Liver (tissue), 9 donors: ENCODE data around the gene WFDC10A. TPM values are rescaled to one million over a fixed set of nuclear protein-coding genes. Genes with fewer than 3 reads are reported as not detected.

Experiments
- DNase-seq: peaks from one replicate; pipeline ENCODE4 v3.0.0-alpha.2; 2017; ENCODE audit warnings: low spot score
- H3K27ac ChIP-seq, 2 donors: one replicate each; pipeline ENCODE4 v1.7.0; 2013; ENCODE audit warnings: inconsistent platforms in 2 of 2, low read length in 2 of 2, control low read depth in 1 of 2, low read depth in 1 of 2, mild to moderate bottlenecking in 1 of 2
- H3K27me3 ChIP-seq, 4 donors: one replicate each; pipeline versions ENCODE4 v1.6.1 to v1.7.0; 2013; ENCODE audit warnings: low read length in 3 of 4, inconsistent platforms in 1 of 4, mild to moderate bottlenecking in 1 of 4, moderate library complexity in 1 of 4; ENCODE audit not compliant: control insufficient read depth in 4 of 4, insufficient read depth in 4 of 4
- H3K36me3 ChIP-seq, 4 donors: one replicate each; pipeline versions ENCODE4 v1.6.1 to v1.7.0; 2013; ENCODE audit warnings: low read length in 3 of 4, mild to moderate bottlenecking in 3 of 4, low read depth in 1 of 4, moderate library complexity in 1 of 4; ENCODE audit not compliant: control insufficient read depth in 4 of 4, insufficient read depth in 3 of 4
- H3K4me1 ChIP-seq, 4 donors: one replicate each; pipeline versions ENCODE4 v1.6.1 to v1.7.0; 2013; ENCODE audit warnings: low read length in 3 of 4, mild to moderate bottlenecking in 3 of 4, moderate library complexity in 1 of 4; ENCODE audit not compliant: control insufficient read depth in 4 of 4, insufficient read depth in 4 of 4
- H3K4me3 ChIP-seq, 3 donors: one replicate each; pipeline versions ENCODE4 v1.6.1 to v1.7.0; 2013; ENCODE audit warnings: low read length in 3 of 3, control low read depth in 1 of 3, low read depth in 1 of 3, mild to moderate bottlenecking in 1 of 3
- H3K9ac ChIP-seq, 2 donors: one replicate each; pipeline ENCODE4 v1.7.0; 2013; ENCODE audit warnings: low read length in 2 of 2, mild to moderate bottlenecking in 2 of 2, moderate library complexity in 2 of 2, control low read depth in 1 of 2, low read depth in 1 of 2
- H3K9me3 ChIP-seq, 4 donors: one replicate each; pipeline versions ENCODE4 v1.6.1 to v1.7.0; 2013; ENCODE audit warnings: low read length in 3 of 4; ENCODE audit not compliant: control insufficient read depth in 4 of 4
- EGR1 ChIP-seq, 2 donors: IDR thresholded peaks; 2 replicates each; pipeline ENCODE4 v1.6.1; 2016 to 2018; ENCODE audit warnings: antibody characterized with exemption in 2 of 2, low read depth in 2 of 2
- FOXA1 ChIP-seq: IDR thresholded peaks from 2 replicates; pipeline ENCODE4 v1.6.1; 2016; ENCODE audit warnings: antibody characterized with exemption
- FOXA2 ChIP-seq: IDR thresholded peaks from 2 replicates; pipeline ENCODE4 v1.6.1; 2016; ENCODE audit warnings: antibody characterized with exemption
- GABPA ChIP-seq, 2 donors: IDR thresholded peaks in 1 of 2; conservative IDR thresholded peaks in 1 of 2; 2 replicates each; pipeline ENCODE4 v1.6.1; 2016; ENCODE audit warnings: antibody characterized with exemption in 2 of 2, mild to moderate bottlenecking in 1 of 2, moderate library complexity in 1 of 2
- HNF4A ChIP-seq, 2 donors: conservative IDR thresholded peaks; 2 replicates each; pipeline ENCODE4 v1.6.1; 2016; ENCODE audit warnings: antibody characterized with exemption in 2 of 2, mild to moderate bottlenecking in 2 of 2
- HNF4G ChIP-seq: IDR thresholded peaks from 2 replicates; pipeline ENCODE4 v1.6.1; 2016; ENCODE audit warnings: antibody characterized with exemption
- NR2F2 ChIP-seq: IDR thresholded peaks from 2 replicates; pipeline ENCODE4 v1.6.1; 2016; ENCODE audit warnings: antibody characterized with exemption
- RAD21 ChIP-seq, 2 donors: IDR thresholded peaks; 2 replicates each; pipeline ENCODE4 v1.6.1; 2016; ENCODE audit warnings: antibody characterized with exemption in 2 of 2, mild to moderate bottlenecking in 2 of 2
- RXRA ChIP-seq, 2 donors: IDR thresholded peaks; 2 replicates each; pipeline ENCODE4 v1.6.1; 2017 to 2018; ENCODE audit warnings: antibody characterized with exemption in 2 of 2, mild to moderate bottlenecking in 1 of 2
- SP1 ChIP-seq: IDR thresholded peaks from 2 replicates; pipeline ENCODE4 v1.6.1; 2018; ENCODE audit warnings: antibody characterized with exemption, mild to moderate bottlenecking
- TAF1 ChIP-seq: conservative IDR thresholded peaks from 2 replicates; pipeline ENCODE4 v1.6.1; 2016; ENCODE audit warnings: antibody characterized with exemption, mild to moderate bottlenecking
- YY1 ChIP-seq: IDR thresholded peaks from 2 replicates; pipeline ENCODE4 v1.6.1; 2016; ENCODE audit warnings: antibody characterized with exemption, mild to moderate bottlenecking
- polyA plus RNA-seq, 2 donors: library from polyadenylated mRNA; stranded (reverse) in 1 of 2; unstranded in 1 of 2; fragments of 200-250 nt in 1 of 2; fragments of >200 nt in 1 of 2; fragmentation: Nextera tagmentation in 1 of 2; extraction: Ambion mirVana in 1 of 2; gene quantifications; one replicate each; pipeline versions ENCODE4 v1.2.1 to v1.2.3, GENCODE V29; 2013 to 2015
- total RNA-seq, 2 donors: library from RNA; depleted of rRNA; stranded (reverse); fragments of >200 nt; gene quantifications; one replicate each; pipeline ENCODE4 v1.2.3, GENCODE V29; 2014
- TF ChIP-seq, protein P1 (sequence below): IDR thresholded peaks from 2 replicates; pipeline ENCODE4 v1.6.1; 2016; ENCODE audit warnings: antibody characterized with exemption
- TF ChIP-seq, protein P2 (sequence below): IDR thresholded peaks from 2 replicates; pipeline ENCODE4 v1.6.1; 2016; ENCODE audit warnings: antibody characterized with exemption
- TF ChIP-seq, protein P3 (sequence below): fragments of 150-350 bp; IDR thresholded peaks from 2 replicates; pipeline ENCODE4 v1.5.1; 2017; ENCODE audit warnings: improper control_type of control experiment, low read depth, low read length; ENCODE audit not compliant: missing input control
- TF ChIP-seq, protein P4 (sequence below): IDR thresholded peaks from 2 replicates; pipeline ENCODE4 v1.6.1; 2016; ENCODE audit warnings: antibody characterized with exemption
- donor health status: healthy.
- donor health status: healthy.
- donor health status: healthy.
- donor health status: healthy.
- donor health status: healthy.

The WFDC10A gene
- total and polyA plus RNA-seq, 4 donors, result not detected

DNA sequence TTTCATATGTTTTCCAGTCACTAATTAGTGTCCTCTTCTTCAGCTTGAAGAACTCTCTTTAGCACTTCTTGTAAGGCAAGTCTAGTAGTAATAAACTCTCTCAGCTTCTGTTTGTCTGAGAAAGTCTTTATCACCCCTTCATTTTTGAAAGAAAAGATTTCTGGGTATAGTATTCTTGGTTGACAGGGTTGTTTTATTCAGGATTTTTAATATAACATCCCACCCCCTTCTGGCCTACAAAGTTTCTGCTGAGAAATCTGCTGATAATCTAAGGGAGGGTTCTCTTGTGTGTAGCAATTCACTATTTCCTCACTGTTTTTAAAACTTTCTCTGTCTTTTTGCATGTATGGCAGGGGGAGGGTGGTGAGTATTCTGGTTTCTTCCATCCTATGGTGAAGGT lies 50.1 kb downstream of the WFDC10A start:
- TF ChIP-seq TAF1, result no peak
- TF ChIP-seq, protein P1, sequence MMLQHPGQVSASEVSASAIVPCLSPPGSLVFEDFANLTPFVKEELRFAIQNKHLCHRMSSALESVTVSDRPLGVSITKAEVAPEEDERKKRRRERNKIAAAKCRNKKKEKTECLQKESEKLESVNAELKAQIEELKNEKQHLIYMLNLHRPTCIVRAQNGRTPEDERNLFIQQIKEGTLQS, result no peak
- TF ChIP-seq FOXA1, result no peak
- no peak for TF ChIP-seq HNF4G
- no peak for TF ChIP-seq HNF4A (conservative IDR thresholded peaks at IDR 0.05)
- TF ChIP-seq, protein P2, sequence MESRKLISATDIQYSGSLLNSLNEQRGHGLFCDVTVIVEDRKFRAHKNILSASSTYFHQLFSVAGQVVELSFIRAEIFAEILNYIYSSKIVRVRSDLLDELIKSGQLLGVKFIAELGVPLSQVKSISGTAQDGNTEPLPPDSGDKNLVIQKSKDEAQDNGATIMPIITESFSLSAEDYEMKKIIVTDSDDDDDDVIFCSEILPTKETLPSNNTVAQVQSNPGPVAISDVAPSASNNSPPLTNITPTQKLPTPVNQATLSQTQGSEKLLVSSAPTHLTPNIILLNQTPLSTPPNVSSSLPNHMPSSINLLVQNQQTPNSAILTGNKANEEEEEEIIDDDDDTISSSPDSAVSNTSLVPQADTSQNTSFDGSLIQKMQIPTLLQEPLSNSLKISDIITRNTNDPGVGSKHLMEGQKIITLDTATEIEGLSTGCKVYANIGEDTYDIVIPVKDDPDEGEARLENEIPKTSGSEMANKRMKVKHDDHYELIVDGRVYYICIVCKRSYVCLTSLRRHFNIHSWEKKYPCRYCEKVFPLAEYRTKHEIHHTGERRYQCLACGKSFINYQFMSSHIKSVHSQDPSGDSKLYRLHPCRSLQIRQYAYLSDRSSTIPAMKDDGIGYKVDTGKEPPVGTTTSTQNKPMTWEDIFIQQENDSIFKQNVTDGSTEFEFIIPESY, result no peak
- TF ChIP-seq RXRA (IDR thresholded peaks at IDR 0.05), result no peak
- TF ChIP-seq SP1, result no peak
- TF ChIP-seq RAD21 (IDR thresholded peaks at IDR 0.05), result no peak
- TF ChIP-seq, protein P3, sequence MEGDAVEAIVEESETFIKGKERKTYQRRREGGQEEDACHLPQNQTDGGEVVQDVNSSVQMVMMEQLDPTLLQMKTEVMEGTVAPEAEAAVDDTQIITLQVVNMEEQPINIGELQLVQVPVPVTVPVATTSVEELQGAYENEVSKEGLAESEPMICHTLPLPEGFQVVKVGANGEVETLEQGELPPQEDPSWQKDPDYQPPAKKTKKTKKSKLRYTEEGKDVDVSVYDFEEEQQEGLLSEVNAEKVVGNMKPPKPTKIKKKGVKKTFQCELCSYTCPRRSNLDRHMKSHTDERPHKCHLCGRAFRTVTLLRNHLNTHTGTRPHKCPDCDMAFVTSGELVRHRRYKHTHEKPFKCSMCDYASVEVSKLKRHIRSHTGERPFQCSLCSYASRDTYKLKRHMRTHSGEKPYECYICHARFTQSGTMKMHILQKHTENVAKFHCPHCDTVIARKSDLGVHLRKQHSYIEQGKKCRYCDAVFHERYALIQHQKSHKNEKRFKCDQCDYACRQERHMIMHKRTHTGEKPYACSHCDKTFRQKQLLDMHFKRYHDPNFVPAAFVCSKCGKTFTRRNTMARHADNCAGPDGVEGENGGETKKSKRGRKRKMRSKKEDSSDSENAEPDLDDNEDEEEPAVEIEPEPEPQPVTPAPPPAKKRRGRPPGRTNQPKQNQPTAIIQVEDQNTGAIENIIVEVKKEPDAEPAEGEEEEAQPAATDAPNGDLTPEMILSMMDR, result no peak
- TF ChIP-seq, protein P4, sequence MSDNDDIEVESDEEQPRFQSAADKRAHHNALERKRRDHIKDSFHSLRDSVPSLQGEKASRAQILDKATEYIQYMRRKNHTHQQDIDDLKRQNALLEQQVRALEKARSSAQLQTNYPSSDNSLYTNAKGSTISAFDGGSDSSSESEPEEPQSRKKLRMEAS, result no peak
- TF ChIP-seq NR2F2, result no peak
- TF ChIP-seq YY1, result no peak
- no peak for TF ChIP-seq EGR1 (IDR thresholded peaks at IDR 0.05; ENCODE audit: low read depth in 2 of 2)
- no peak for TF ChIP-seq GABPA (IDR thresholded peaks at IDR 0.05 in 1 of 2, conservative IDR thresholded peaks at IDR 0.05 in 1 of 2)
- TF ChIP-seq FOXA2, result no peak
- no peak for DNase-seq
- no peak overlapping the region for H3K27ac ChIP-seq
- peaks cover 0 to 8% (median 0%) of the 10 kb centered on the region in 4 donors for H3K27me3 ChIP-seq
- no peaks in the 10 kb centered on the region for H3K36me3 ChIP-seq
- H3K9me3 ChIP-seq, result peaks cover 4 to 32% (median 12%) of the 10 kb centered on the region in 4 donors
- H3K4me1 ChIP-seq, result no peaks in the 10 kb centered on the region
- H3K9ac ChIP-seq, result no peak overlapping the region
- no peak overlapping the region for H3K4me3 ChIP-seq

Other genes starting within 250 kb of the WFDC10A start
- 1 to 10 TPM; 2.1 to 3.2 TPM for gene DBNDD2, start 221.4 kb upstream of the WFDC10A start, total RNA-seq
- gene DBNDD2, start 221.4 kb upstream of the WFDC10A start, polyA plus RNA-seq, result 1 to 10 TPM; 2.2 to 4.6 TPM
- 10 to 100 TPM; 14.4 to 20.7 TPM for gene PIGT, start 213.6 kb upstream of the WFDC10A start, total RNA-seq
- gene PIGT, start 213.6 kb upstream of the WFDC10A start, polyA plus RNA-seq, result 10 to 100 TPM; 47.6 to 64.5 TPM
- gene WFDC2, start 160.0 kb upstream of the WFDC10A start, total RNA-seq, result not detected
- gene WFDC2, start 160.0 kb upstream of the WFDC10A start, polyA plus RNA-seq, result 1 to 10 TPM; 1.3 to 1.8 TPM
- gene SPINT3, start 114.1 kb upstream of the WFDC10A start, total RNA-seq, result not detected
- not detected for gene SPINT3, start 114.1 kb upstream of the WFDC10A start, polyA plus RNA-seq
- not detected for gene WFDC6, start 90.3 kb upstream of the WFDC10A start, total RNA-seq
- not detected for gene WFDC6, start 90.3 kb upstream of the WFDC10A start, polyA plus RNA-seq
- not detected for gene EPPIN, start 82.3 kb upstream of the WFDC10A start, total RNA-seq
- gene EPPIN, start 82.3 kb upstream of the WFDC10A start, polyA plus RNA-seq, result not detected
- gene WFDC8, start 50.5 kb upstream of the WFDC10A start, total RNA-seq, result not detected
- gene WFDC8, start 50.5 kb upstream of the WFDC10A start, polyA plus RNA-seq, result not detected
- gene WFDC9, start 1.5 kb downstream of the WFDC10A start, total RNA-seq, result not detected
- not detected for gene WFDC9, start 1.5 kb downstream of the WFDC10A start, polyA plus RNA-seq
- gene WFDC11, start 40.5 kb downstream of the WFDC10A start, total RNA-seq, result not detected
- gene WFDC11, start 40.5 kb downstream of the WFDC10A start, polyA plus RNA-seq, result not detected
- not detected for gene WFDC13, start 72.3 kb downstream of the WFDC10A start, total RNA-seq
- gene WFDC13, start 72.3 kb downstream of the WFDC10A start, polyA plus RNA-seq, result not detected
- gene WFDC10B, start 75.3 kb downstream of the WFDC10A start, total RNA-seq, result not detected
- gene WFDC10B, start 75.3 kb downstream of the WFDC10A start, polyA plus RNA-seq, result not detected
- not detected for gene SPINT4, start 92.6 kb downstream of the WFDC10A start, total RNA-seq
- gene SPINT4, start 92.6 kb downstream of the WFDC10A start, polyA plus RNA-seq, result not detected
- gene WFDC3, start 162.1 kb downstream of the WFDC10A start, total RNA-seq, result not detected
- under 1 TPM in 1 of 2 donors, not detected in 1; 0.28 TPM for gene WFDC3, start 162.1 kb downstream of the WFDC10A start, polyA plus RNA-seq
- gene DNTTIP1, start 162.2 kb downstream of the WFDC10A start, total RNA-seq, result 1 to 10 TPM; 6.3 to 9.4 TPM
- 10 to 100 TPM in 1 of 2 donors, 1 to 10 TPM in 1; 9.3 to 13.8 TPM for gene DNTTIP1, start 162.2 kb downstream of the WFDC10A start, polyA plus RNA-seq
- 10 to 100 TPM in 1 of 2 donors, not detected in 1; 27.6 TPM for gene UBE2C, start 182.9 kb downstream of the WFDC10A start, total RNA-seq
- gene UBE2C, start 182.9 kb downstream of the WFDC10A start, polyA plus RNA-seq, result 1 to 10 TPM; 2.7 to 8.1 TPM
- under 1 TPM in 1 of 2 donors, not detected in 1; 0.33 TPM for gene TNNC2, start 197.6 kb downstream of the WFDC10A start, total RNA-seq
- under 1 TPM; 0.12 to 0.31 TPM for gene TNNC2, start 197.6 kb downstream of the WFDC10A start, polyA plus RNA-seq
- gene SNX21, start 204.1 kb downstream of the WFDC10A start, total RNA-seq, result 10 to 100 TPM in 1 of 2 donors, 1 to 10 TPM in 1; 4.5 to 10.6 TPM
- gene SNX21, start 204.1 kb downstream of the WFDC10A start, polyA plus RNA-seq, result 1 to 10 TPM; 3.8 to 5.1 TPM
- gene ACOT8, start 227.7 kb downstream of the WFDC10A start, total RNA-seq, result 10 to 100 TPM; 24.4 to 24.5 TPM
- 10 to 100 TPM; 24.5 to 27.1 TPM for gene ACOT8, start 227.7 kb downstream of the WFDC10A start, polyA plus RNA-seq
- 1 to 10 TPM; 2.9 to 4.2 TPM for gene ZSWIM3, start 227.9 kb downstream of the WFDC10A start, total RNA-seq
- 1 to 10 TPM in 1 of 2 donors, under 1 TPM in 1; 0.56 to 1.6 TPM for gene ZSWIM3, start 227.9 kb downstream of the WFDC10A start, polyA plus RNA-seq